HG02610 (cell line): ENCODE data around the gene SGPP1.
A peak's percentile ranks its signal among the peaks of the same experiment; 100 is the strongest.
"Not testable (repeated sequence)": the region's sequence is repeated elsewhere in the genome, so short reads cannot be mapped to it uniquely, and the experiment has no call there.

Source experiments
- ATAC-seq: cut with Tn5 transposase; IDR thresholded peaks from one replicate; pipeline ENCODE4 v1.9.1; 2021; ENCODE audit warnings: mild to moderate bottlenecking, moderate library complexity; ENCODE audit not compliant: unreplicated experiment

SGPP1 gene

DNA sequence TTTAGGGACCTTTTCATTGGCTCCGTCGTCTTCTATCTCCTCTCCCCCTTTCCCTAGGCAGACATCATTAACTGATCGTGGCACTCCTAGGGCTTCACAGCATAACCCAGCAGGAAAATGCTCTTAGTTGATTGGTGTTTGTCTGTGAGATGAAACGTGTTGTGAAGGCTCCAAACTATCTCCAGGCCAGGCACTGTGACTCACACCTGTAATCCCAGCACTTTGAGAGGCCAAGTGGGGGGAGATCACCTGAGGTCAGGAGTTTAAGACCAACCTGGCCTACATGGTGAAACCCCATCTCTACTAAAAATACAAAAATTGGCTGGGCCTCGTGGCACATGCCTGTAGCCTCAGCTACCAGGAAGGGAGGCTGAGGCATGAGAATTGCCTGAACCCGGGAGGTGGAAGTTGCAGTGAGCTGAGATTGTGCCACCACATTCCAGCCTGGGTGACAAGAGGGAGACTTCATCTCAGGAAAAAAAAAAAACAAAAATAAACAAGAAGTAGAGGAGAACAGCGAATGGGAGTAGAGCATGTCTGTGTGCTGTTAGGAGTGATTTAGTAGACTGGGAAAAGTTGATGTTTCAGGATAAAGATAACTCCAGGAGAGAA lies 53.9 kb downstream of the SGPP1 start:
- no peak for ATAC-seq

GRCh38 chr14:63673255-63673654 lies 54.6 kb downstream of the SGPP1 start:
- ATAC-seq = no peak

DNA sequence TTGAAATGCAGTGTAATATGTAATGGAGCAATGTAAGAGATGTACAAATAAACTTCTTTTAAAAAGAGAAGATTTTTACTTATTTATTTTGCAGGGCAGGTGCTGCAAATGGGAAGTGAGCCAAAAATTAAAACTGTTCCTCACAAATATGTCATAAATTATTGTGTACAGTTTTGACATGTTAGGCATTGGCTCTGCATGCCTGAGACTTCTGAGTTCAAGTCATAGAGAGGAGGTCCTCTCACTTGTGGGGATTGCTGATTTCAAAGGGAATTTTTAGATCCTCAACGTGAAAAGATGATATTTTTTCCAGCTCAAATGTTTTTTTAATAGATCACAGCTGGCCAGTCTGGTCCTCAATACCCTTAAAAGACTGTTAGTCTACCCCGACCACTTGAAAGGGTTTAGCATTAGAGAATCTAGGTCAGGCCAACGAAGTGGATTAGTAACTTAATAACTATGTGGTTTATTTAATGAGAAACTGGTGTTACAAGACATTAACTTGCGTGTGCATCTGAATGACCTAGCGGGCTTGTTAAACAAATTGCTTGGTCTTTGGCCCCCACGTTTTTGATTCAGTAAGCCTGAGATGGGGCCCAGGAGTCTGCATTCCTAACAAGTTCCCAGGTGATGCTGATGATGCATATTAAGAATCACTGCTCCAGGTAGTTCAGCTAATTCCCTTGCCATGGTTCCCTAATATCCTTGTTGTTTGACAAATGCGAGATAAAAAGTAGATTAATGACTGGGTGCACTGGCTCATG lies 55.3 kb downstream of the SGPP1 start:
- ATAC-seq = no peak

DNA sequence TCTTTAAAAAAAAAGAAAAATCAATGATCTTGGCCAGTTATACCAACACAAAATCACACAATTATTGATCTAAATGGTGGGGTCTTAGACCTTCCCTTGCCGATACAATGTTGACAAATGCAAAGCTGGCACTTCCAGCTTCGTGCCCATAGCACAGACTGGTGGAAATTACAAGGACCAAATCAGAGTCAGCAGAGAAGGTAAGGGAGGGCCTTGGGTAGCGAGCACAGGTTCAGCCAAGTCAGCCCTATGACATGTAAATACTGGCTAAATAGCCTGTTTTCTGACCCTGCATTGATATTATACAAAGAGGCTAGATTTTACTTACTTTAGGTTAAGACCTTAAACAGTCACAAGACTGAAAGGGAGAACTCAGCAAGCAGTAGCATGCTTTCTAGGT lies 55.9 kb downstream of the SGPP1 start:
- no peak for ATAC-seq

- no peak for ATAC-seq
Observed at GRCh38 chr14:63670692-63671091, 57.2 kb downstream of the SGPP1 start.

DNA sequence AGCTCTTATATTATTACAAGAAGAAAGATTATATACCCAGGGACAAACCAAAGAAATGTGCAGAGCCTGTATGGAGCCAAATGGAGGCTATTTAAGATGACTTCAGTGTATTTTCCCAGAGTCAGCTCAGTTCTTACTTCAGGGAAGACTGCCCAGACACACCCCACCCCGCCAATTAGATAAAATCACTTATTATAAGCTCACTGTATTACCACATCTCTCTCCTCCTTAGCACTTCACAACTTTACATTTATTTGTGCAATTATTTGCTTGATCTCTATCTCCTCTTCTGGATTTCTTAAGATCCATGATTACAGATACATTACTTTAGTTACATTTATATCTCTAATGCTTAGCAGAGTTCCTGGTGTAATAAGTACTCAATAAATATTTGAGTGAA lies 61.5 kb downstream of the SGPP1 start:
- no peak for ATAC-seq

DNA sequence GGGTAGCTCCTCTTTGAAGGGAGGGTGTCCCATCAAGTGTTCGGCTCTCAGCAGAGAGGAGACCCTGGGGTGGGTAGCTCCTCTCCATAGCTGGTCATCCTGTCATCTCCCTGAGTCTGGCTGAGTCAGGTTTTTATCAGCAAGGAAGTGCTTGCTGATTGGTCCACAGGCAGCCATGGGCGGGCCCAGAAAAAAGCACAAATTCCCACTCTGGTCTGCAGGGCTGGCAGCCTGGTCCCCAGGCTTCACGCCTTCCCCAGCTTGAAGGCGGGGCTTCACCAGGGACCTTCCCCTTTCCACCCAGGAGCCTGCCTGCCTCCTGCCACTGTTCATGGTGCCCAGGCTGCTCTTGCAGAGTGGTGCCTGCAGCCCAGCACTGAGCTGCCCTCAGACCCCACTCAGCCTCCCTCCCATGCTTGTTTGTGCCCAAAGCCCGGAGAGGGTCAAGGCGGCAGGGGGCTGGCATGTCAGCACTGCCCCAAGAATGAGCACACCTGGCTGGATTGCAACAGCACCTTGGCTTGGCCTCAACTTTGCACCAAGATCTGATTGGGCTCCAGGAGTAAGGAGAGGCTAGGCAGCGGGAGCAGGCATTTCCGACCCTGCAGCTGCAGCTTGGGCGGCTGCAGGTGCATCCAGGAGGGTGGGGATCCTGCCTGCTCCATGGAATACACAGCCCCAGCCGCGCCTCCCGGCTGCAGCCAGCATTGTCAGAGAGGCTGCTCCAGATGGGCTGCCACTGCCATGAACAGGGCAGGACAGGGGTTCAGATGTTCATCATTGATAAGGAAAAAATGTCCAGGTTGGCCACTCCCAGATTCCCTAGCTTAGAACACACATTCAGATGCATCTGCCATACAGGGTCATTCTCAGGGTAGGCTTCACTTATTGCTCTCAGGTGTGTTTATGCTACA lies 64.2 kb downstream of the SGPP1 start:
- ATAC-seq = no peak

GRCh38 chr14:63662776-63663175 lies 65.1 kb downstream of the SGPP1 start:
- ATAC-seq = no peak

- ATAC-seq = not testable (repeated sequence)
Observed at GRCh38 chr14:63661881-63662280, 66.0 kb downstream of the SGPP1 start.

DNA sequence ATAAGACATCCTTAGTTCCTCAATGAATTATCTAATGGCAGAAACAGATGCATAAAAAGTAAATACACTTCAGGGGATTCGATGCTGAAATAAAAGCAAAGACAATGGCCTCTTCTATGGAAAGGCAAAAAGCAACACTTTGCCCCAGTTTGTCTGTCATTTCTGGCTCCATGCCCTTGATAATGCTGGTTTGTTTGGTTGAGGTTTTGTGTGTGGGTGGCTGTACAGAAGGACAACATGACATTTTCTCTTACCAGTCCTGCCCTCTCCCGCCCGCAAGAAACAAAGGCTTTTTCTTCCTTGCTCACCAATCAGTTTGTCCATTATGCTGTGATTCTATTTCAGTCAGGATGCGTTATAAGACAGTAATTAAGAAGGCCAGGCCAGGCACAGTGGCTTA lies 68.1 kb downstream of the SGPP1 start:
- no peak for ATAC-seq

DNA sequence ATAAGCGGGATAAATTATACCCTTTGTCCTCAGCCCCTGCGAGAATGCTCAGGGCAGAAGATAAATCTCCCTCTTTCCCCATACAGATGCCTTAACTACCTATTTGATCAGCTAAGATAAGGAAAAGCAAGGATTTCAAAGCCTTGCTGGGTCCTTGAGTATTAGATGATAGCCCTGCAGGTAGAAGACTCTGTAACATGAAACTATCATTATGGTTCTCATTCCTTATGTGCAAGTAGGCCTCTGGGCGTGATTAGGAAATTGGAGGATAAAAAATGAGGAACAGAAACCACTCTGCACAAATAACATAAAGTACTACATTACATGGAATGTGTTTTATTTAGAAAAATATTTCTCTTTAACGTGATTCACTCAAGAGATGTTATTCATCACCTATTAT lies 71.7 kb downstream of the SGPP1 start:
- ATAC-seq = no peak

DNA sequence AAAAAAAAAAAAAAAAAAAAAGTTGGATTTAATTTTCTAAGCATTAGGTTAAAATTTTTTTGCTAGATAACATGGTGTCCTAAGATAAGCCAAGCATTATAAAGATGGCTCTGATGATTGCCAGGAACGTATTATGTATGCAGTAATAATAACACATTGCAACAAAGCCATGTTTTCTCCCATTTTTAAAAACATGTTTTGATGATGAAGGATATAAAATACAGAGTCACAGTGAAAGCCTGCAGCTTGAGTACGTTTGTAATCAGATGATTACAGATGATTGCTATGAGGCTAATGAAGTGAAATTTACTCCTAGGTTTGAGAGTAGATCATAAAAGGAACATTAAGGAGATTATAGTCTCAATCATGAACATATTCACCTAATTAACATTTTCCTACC lies 72.9 kb downstream of the SGPP1 start:
- ATAC-seq = no peak

GRCh38 chr14:63654346-63654745 lies 73.5 kb downstream of the SGPP1 start:
- no peak for ATAC-seq

DNA sequence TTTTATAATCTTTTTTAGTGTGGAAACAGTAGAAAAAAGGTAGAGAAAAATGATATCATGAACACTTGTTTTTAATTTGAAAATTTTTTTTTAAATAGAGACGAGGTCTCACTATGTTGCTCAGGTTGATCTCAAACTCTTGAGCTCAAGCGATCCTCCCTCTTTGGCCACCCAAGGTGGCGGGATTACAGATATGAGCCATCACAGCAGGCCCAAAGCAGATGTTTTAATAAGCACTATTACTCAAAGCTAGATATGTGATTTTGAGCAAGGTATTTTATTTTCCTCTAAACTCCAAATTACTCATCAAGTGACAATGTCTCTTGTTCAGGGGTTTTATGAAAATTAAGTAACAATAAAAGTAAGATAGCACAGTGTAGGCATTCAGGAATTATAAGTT lies 75.5 kb downstream of the SGPP1 start:
- no peak for ATAC-seq

- ATAC-seq = no peak
Observed at GRCh38 chr14:63650256-63650952, 77.5 kb downstream of the SGPP1 start.

DNA sequence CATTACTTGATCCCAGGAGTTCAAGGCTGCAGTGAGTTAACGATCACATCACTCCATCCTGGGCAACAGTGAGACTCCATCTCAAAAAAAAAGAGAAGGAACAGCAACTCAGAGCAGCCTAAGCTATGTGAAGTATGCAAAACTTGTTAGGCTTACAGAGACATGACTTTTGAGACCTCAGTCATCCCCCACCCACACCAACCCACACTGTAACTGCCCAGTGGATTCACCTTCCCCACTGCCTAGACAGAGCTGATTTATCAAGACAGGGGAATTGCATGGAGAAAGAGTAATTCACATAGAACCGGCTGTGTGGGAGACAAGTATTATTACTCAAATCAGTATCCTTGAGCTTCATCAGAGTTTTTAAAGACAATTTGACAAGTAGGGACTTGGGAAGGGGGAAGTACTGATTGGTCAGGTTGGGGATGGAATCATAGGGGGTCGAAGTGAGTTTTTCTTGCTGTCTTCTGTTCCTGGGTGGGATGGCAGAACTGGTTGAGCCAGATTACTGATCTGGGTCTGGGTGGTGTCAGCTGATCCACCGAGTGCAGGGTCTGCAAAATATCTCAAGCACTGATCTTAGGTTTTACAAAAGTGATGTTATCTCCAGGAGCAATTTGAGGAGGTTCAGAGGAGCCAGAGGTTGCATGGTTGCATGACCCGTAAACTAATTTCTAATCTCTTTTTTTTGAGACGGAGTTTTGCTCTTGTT lies 80.0 kb downstream of the SGPP1 start:
- ATAC-seq = peak; percentile 65

- ATAC-seq = no peak
Observed at GRCh38 chr14:63644741-63645140, 83.1 kb downstream of the SGPP1 start.

DNA sequence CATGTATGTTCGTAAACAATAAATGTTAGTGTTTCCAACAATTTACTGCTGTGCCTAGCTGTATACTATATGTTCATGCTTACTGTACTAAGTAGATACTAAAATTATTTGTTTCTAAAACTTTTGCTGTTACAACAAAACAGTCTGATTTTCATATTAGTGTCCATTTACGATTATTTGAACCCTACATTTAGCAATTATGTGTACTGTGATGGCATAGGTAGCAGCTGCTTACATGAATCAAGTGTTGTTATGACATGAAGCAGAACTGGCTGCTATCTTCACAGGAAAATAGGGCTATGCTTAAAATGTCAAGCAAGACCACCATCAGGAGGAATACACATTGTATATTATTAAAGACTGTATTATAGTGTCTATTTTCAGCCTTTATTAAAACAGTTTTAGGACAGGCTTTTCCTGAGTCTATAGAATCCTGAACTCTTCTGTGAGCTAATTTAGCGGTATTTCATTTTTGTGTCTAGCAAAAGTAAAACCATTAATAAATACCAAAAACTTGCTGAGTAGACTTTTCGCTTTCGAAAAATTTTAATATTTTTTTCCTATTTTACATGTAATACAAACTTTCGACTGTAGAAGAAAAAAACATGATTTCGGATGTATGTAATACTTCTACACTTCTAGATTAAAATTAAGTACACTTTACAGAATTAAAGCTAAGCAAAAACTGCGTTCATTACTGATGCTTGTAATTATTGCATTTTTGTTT lies 85.0 kb downstream of the SGPP1 start:
- ATAC-seq = no peak

DNA sequence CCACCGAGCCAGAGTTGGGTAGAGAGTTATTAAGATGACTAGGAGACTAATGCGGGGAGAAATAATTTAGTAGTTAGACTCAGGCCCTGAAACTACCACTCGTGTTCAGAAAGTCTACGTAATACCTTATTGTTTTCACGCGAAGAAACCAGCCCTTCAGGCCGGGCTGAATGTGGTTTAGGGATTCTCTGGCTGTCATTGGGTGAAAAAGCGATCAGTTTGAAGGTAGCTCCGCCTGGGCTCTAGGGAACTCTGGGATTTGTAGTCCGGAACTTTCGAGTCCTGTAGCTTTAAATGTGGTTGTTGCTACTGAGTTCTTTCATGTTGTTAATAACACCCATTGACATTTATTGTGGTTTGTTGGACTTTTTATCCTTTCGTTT lies 85.6 kb downstream of the SGPP1 start:
- ATAC-seq = peak; percentile 63
